GM19043 (cell line): ENCODE data around the gene PLCD4.

Experiments used
- ATAC-seq: cut with Tn5 transposase; IDR thresholded peaks from one replicate; pipeline ENCODE4 v1.9.1; 2021; ENCODE audit warnings: low read depth; ENCODE audit not compliant: unreplicated experiment

PLCD4 gene

DNA sequence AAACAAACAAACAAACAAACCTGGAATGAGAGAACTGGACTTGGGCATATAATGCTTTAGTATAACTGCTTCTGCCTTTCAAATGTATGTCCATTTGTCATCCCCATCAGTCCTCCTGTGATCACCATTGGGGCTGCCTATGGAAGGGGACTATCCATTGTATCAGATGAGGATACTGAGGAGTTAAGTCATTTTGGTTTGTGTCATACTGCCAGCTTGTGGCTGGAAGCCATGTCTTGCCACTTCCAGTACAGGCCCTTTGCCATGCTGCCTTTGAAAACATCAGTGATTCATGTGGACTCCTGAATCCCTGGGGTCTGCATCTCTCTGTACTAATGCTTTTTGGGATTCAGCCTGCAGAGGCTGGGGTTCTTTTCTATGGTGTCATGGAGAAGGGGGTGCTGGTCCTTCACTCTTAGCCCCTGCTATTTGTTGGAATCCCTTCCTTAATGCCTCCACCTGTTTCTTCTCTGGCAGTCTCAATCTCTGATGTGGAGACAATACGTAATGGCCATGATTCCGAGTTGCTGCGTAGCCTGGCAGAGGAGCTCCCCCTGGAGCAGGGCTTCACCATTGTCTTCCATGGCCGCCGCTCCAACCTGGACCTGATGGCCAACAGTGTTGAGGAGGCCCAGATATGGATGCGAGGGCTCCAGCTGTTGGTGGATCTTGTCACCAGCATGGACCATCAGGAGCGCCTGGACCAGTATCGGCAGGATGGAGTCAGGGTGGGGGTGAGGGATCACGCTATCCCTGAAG, 10.6 kb downstream of the PLCD4 start:
- ATAC-seq, result no peak

DNA sequence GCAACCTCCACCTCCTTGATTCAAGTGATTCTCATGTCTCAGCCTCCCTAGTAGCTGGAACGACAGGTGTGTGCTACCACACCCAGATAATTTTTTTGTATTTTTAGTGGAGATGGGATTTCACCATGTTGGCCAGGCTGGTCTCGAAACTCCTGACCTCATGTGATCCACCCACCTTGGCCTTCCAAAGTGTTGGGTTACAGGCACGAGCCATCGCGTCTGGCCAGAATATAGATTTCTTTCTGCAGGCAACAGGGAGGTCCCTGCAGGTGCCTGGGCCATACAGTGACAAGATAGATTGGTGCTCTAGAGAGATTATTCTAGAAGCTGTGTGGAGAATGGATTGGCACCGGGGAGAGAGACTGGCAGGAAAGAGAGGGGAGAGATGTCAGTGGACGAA, 13.3 kb downstream of the PLCD4 start:
- no peak for ATAC-seq

DNA sequence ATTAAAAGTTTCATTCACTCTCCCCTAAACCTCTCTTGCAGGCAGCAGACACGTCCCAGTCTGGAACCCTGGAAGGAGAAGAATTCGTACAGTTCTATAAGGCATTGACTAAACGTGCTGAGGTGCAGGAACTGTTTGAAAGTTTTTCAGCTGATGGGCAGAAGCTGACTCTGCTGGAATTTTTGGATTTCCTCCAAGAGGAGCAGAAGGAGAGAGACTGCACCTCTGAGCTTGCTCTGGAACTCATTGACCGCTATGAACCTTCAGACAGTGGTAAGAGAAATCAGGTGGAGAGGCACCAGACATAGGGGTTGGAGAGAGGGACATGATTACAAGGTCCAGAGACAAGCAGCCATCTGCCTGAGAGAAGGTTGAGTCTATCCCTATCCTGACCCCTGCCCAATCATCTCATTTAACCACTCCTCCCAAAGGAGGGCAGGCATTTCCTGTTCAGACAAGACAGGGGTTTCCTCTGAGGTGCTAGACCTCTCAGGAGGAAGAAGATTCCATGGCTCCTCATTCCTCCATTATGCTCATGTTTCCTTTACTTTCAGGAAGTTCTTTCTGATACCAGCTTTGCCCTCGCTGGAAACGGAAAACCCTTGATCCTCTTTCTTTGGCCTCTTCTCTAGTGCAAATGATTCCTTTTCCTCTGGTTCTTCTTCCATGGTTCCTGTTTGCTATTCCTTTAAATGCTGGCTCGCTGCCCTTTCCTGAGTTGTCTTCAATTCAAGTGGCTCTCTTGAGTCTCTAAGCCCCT, 15.1 kb downstream of the PLCD4 start:
- no peak for ATAC-seq

DNA sequence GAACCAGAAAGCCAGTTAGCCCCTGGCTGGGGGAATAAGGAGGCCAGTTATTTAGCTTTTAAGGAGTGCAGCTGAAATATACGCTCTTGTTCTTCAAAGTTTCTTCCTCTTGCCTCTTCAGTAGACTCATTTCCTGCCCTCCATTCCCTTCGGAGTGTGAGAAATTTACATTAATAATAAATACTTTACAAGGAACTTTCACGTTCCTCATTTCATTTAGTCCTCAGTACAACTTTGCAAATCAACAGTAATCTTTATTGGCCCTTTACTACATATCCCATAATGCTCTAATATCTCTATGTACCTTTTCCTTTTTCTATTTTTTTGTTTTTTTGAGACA, 15.6 kb downstream of the PLCD4 start:
- ATAC-seq, result no peak

GRCh38 chr2:218626369-218626768, 18.7 kb downstream of the PLCD4 start:
- ATAC-seq, result no peak

DNA sequence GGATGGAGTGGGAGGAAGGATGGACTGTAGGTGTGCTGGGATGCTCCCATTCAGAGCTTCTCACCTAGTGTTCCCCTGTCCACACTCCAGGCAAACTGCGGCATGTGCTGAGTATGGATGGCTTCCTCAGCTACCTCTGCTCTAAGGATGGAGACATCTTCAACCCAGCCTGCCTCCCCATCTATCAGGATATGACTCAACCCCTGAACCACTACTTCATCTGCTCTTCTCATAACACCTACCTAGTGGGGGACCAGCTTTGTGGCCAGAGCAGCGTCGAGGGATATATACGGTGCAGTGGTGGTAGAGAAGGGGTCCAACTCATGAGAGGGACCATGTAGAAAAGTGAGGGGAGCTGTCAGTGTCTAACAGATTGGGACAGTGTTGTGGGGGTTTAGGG, 20.2 kb downstream of the PLCD4 start:
- ATAC-seq, result no peak

DNA sequence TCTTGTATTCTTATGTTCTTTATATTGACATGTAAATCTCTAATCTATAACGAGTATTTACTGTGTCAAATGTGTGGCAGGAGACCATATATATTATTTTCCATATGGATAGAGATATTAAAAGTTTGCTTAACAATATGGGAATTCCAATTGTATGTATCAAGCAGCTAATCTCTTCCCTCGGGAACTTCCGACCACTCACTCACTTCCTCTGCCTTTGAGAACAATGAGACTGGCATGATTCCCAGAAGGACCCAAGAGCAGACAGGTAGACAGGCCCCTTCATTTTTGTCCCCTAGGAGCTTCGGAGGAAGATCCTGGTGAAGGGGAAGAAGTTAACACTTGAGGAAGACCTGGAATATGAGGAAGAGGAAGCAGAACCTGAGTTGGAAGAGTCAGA, 24.1 kb downstream of the PLCD4 start:
- no peak for ATAC-seq

GRCh38 chr2:218635719-218636118, 28.0 kb downstream of the PLCD4 start:
- ATAC-seq, result no peak

- no peak for ATAC-seq
These were observed 30.7 kb downstream of the PLCD4 start for GRCh38 chr2:218638372-218638771.

GRCh38 chr2:218642121-218642656, 34.5 kb downstream of the PLCD4 start:
- ATAC-seq, result no peak

DNA sequence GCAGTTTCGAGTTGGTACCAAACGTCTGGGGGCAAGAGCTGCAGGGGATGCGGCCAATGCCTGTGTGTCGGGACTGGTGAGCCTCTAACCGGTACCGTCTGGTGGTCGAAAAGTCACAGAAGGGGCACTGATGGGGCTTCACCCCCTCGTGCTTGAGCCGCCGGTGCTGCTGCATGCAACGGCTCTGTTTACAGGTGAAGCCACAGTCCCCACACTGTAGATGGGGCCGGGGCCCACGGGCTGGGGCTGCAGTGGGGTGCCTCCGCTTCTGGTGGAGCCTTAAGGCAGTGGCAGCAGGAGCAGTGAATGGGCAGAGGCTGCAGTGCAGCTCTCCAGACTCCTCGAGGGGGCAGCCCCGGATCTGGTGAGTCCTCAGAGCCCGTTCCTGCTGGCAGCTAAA, 35.1 kb downstream of the PLCD4 start:
- ATAC-seq, result no peak

DNA sequence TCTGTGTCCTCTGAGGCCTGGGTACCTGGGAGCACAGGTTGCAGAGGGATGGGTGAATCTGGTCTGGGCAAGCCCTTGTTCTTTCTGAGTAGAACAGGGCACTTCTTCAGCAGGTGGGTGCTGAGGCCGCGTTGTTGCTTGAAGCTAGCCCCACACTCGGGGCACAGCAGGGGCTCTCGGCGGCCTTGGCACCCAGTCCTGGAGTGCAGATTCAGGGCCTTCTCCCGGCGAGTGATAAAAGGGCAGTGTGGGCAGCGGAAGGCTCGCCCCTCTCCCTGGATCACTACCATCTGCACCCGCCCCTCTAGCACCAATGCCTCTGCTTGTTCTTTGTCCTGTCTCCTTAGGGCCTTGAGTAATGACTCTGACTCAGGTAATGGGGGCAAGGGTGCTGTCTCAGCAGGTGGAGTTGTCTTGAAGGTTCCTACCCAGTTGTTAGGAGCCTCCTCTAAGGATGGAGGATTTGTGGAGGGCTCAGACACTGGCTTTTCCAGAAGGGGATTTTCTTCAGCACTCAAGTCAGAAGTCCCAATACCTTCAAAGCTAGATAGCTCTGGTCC, 36.1 kb downstream of the PLCD4 start:
- no peak for ATAC-seq

DNA sequence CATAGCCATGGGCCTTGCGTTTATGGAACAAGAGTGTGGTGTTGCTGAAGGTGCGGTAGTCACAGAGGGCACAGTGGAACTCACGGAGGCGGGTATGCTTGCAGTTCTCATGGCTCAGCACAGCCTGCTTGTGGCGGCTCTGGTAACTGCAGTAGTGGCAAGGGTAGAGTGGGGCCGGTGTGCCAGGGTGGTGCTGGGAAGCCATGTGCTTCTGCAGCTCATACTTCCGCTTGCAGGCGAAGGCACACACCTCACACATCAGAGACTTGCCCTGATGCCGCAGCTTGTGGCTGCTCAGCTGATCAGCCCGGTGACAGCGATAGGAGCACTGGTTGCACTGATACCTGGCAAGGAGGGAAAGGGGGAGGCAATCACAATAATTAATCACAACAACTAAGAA, 37.0 kb downstream of the PLCD4 start:
- ATAC-seq, result no peak

- ATAC-seq, result peak; percentile 77
These were observed 37.4 kb downstream of the PLCD4 start for GRCh38 chr2:218645126-218645525.

GRCh38 chr2:218648088-218648786, 40.5 kb downstream of the PLCD4 start:
- no peak for ATAC-seq

DNA sequence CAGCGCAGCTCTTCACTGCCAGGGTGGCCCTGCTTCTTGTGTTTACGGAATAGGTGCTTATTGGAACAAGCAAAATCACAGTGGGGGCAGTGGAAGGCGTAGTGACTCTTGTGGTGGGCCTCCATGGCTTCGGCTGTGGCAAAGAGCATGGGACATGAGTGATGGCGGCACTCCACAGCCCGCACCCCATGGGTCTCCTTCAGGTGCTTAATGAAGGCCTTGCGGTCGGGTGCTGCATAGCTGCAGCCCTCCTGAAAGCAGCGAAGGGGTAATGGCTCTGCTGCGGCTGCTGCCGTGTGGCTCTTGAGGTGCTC, 41.0 kb downstream of the PLCD4 start:
- ATAC-seq, result no peak

DNA sequence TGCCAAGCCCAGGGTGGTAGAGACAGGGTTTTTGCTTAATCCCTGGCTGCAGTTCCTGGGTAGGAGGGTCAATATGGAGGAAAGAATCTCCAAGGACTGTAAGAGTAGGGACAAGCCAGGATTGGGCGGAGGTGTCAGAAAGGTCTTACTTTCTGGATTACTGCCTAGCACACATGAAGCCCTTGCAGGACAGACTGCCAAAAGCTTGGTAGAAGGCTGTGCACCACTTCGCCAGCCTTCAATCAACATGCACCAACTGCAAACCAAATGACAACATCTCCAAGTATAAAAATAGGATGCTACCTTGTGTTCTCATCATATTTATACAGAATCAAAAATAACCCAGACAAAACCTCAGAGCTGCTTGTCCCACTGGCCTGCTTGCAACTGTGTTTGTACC, 48.1 kb downstream of the PLCD4 start:
- no peak for ATAC-seq

- peak; percentile 30 for ATAC-seq
These were observed 51.1 kb downstream of the PLCD4 start for GRCh38 chr2:218658671-218659257.

DNA sequence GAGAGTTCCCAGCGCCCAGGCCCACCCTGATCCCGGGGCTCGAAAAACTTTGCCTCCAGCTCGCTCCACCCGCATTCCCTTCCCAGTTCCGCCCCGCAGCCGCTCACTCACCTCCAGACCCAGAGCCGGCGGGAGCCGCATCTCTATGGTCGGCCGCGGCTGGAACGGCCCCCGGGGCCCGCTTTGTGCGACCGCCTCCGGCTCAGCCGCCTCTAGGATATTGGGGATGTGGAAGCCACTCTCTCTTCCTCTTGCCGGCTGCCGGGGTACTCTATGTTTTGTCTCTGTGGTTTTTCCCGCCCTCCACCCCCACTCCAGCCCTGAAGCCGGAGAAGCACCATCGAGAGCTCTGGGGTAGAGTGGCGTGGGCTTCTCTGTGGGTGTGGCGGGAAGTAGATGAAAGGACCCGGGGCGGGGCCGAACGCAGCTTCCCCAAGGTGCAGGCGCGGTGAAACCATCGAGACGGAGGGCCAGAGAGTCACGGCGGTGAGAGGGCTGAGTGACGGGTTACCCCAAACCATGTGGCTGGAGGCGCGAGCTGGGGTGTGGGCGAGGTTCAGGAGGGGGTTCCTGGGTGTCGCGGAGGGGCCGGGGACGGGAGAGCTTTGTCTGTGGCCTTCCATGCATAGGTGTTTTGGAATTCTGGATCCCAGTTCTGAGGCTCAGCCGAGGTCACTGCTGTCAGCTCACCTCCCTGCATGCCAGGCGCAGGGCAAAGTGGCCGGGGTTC, 51.7 kb downstream of the PLCD4 start, which contains the start of the genes BCS1L and ZNF142:
Gene BCS1L, plus strand, starts transcription at position 426 of the 730 bp plus-strand sequence. CDS start 1,305 bp downstream, outside the sequence.
Gene ZNF142, minus strand, starts transcription at position 366 of the 730 bp plus-strand sequence. CDS start 3,194 bp downstream, outside the sequence.
- peak; percentile 96 for ATAC-seq

- no peak for ATAC-seq
These were observed 52.3 kb downstream of the PLCD4 start for GRCh38 chr2:218659988-218660358.
